ENCODE measurements around the gene ZMYND8.

GRCh38 chr20:47262008-47262364, 94.5 kb downstream of the ZMYND8 start:
- TF ChIP-seq CTCF (IDR thresholded peaks at IDR 0.05) (no peak), POLR2A (IDR thresholded peaks at IDR 0.05) (no peak)

Measured in thyroid gland (tissue), 4 donors.